ENCODE results near the gene MYRIP.

GRCh38 chr3:40021338-40021737, 211.9 kb downstream of the MYRIP start:
- TF ChIP-seq EZH2 (IDR thresholded peaks at IDR 0.05) (no peak), FOXP2 (optimal IDR thresholded peaks at IDR 0.05; ENCODE audit: control extremely low read depth, extremely low read length, insufficient read depth) (no peak), POLR2AphosphoS5 (IDR thresholded peaks at IDR 0.05; ENCODE audit: borderline replicate concordance, low read depth, low read length) (no peak)
